ENCODE results near the gene SH3BP4.
A peak's percentile ranks its signal among the peaks of the same experiment; 100 is the strongest.

Gene SH3BP4

GRCh38 chr2:235021752-235022151, 69.9 kb downstream of the SH3BP4 start:
- no peak for DNase-seq

DNA sequence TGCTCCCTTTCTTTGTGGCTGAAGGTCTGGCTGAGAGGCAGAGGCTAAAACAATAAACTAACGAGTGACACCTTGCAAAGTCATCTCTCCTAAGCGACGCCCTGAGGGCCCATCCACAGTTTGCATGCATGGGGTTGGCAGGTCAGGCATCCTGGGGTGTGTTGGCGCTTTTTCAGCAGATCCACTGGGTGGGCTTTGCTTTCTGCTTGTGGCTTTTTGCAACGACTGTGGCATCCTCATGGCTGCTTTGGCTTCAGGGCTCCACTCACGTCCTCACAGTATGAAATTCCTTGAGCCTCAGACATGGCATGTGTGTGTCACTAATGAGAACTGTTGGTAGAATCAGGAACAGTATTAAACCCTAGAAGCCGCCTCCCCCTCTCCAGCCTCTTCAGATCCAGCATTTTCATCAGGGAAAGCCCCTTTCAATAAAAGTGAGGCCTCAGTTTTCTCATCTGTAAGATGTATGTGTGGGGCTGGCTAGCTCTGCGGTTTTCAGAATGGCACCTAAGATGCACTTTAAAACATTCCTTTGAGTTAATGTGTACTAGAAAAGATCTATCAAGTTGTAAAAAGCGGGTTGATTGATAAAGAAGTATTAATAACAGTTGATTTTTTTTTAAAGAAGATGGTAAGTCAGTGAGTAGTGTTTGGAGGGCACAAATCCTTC, 72.5 kb downstream of the SH3BP4 start:
- DNase-seq = no peak

- DNase-seq = no peak
These were observed 73.3 kb downstream of the SH3BP4 start for GRCh38 chr2:235024931-235025773.

DNA sequence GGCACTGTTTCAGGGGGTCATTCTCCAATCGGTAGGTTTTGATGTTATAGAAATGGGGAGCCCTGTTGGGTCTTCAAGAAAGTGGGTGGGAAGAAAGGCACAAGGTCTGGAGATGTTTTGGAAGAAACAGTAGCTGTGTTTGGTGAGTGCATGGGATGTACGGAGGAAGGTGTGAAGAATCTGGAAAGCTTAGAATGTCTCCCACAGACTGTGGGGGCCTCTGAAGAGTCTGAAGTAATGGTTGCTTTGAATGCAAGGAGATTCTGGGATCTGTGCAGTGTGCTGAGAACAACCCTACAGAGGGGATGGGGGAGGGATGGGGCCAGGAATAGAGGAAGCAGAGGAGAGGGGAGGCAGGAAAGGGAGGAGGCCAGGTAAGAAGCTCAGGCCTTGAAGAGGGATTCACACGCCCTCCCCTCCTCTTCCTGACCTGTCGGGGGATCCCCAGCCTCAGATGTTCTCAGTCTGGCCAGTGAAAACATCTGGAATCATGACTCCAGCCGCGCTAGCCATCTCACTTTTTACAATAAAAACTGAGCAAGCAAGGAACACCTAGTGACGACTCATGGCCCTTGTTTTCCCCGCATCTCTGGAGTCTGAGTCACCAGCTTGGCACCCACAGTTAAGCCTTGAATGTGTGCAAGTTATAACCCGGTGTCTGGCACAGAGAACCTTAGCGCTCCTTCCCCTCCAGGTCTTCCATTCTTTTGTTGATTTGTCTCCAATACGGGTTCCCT, 74.2 kb downstream of the SH3BP4 start:
- no peak for DNase-seq

GRCh38 chr2:235026649-235027557, 75.1 kb downstream of the SH3BP4 start:
- DNase-seq = peak; percentile 90

- DNase-seq = no peak
These were observed 75.9 kb downstream of the SH3BP4 start for GRCh38 chr2:235027558-235028214.

DNA sequence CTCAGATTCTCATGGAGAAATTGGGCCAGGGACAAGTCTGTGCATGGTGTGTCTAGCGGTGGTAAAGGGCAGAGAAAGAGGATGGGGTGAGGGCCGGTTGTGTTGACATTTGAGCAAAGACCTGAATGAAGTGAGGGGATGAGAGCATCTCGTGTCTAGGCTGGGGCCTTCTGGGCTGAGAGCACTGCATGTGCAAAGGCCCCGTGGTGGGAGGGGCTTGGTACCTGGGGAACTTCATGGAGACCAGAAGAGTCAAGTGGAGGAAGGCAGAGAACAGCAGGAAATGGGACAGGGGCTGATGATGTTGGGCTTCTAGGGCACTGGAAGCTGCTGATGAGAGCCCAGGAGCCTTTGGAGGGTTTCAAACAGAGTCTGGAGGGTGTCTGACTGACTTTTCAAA, 76.8 kb downstream of the SH3BP4 start:
- no peak for DNase-seq

- no peak for DNase-seq
These were observed 77.2 kb downstream of the SH3BP4 start for GRCh38 chr2:235029054-235029453.

GRCh38 chr2:235030126-235030525, 78.3 kb downstream of the SH3BP4 start:
- no peak for DNase-seq

GRCh38 chr2:235030936-235031335, 79.1 kb downstream of the SH3BP4 start:
- no peak for DNase-seq

GRCh38 chr2:235031686-235032373, 80.0 kb downstream of the SH3BP4 start:
- DNase-seq = no peak

- DNase-seq = no peak
These were observed 80.6 kb downstream of the SH3BP4 start for GRCh38 chr2:235032466-235032865.

- DNase-seq = no peak
These were observed 81.1 kb downstream of the SH3BP4 start for GRCh38 chr2:235032949-235033348.

GRCh38 chr2:235034265-235035118, 82.7 kb downstream of the SH3BP4 start:
- no peak for DNase-seq

DNA sequence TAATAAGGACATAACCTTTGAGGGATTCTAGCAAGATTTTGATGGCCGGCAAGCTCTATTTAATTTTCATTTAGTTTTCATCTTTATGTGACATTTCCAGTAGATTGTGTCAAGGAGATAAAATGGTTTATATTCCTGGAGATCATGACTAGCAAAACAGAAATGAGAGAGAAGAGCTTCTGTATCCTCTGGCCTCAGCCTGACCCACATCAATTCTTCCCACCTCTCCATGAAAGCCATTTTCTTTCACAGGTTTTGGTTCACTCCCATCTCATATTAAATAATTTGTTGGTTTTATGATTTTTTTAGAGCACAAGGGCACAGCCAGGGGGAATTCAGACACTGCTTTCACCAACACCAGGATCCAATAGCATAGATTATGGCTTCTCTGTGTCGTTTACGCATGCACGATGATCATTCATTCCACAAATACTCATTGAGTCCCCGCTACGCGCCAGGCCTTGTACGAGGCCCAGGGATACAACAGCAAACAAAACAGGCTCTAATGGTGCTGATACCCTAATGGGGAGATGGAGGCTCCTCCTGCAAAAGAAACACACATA, 85.9 kb downstream of the SH3BP4 start:
- DNase-seq = no peak

DNA sequence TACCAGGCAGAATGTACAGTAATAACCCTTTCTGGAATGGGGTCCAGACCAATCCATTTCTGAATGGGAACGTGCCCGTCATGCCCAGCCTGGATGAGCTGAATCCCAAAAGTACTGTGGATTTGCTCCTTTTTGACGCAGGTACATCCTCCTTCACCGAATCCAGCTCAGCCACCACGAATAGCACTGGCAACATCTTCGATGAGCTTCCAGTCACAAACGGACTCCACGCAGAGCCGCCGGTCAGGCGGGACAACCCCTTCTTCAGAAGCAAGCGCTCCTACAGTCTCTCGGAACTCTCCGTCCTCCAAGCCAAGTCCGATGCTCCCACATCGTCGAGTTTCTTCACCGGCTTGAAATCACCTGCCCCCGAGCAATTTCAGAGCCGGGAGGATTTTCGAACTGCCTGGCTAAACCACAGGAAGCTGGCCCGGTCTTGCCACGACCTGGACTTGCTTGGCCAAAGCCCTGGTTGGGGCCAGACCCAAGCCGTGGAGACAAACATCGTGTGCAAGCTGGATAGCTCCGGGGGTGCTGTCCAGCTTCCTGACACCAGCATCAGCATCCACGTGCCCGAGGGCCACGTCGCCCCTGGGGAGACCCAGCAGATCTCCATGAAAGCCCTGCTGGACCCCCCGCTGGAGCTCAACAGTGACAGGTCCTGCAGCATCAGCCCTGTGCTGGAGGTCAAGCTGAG, 89.6 kb downstream of the SH3BP4 start:
- no peak for DNase-seq

DNA sequence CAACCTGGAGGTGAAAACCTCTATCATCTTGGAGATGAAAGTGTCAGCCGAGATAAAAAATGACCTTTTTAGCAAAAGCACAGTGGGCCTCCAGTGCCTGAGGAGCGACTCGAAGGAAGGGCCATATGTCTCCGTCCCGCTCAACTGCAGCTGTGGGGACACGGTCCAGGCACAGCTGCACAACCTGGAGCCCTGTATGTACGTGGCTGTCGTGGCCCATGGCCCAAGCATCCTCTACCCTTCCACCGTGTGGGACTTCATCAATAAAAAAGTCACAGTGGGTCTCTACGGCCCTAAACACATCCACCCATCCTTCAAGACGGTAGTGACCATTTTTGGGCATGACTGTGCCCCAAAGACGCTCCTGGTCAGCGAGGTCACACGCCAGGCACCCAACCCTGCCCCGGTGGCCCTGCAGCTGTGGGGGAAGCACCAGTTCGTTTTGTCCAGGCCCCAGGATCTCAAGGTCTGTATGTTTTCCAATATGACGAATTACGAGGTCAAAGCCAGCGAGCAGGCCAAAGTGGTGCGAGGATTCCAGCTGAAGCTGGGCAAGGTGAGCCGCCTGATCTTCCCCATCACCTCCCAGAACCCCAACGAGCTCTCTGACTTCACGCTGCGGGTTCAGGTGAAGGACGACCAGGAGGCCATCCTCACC, 90.2 kb downstream of the SH3BP4 start:
- DNase-seq = no peak

DNA sequence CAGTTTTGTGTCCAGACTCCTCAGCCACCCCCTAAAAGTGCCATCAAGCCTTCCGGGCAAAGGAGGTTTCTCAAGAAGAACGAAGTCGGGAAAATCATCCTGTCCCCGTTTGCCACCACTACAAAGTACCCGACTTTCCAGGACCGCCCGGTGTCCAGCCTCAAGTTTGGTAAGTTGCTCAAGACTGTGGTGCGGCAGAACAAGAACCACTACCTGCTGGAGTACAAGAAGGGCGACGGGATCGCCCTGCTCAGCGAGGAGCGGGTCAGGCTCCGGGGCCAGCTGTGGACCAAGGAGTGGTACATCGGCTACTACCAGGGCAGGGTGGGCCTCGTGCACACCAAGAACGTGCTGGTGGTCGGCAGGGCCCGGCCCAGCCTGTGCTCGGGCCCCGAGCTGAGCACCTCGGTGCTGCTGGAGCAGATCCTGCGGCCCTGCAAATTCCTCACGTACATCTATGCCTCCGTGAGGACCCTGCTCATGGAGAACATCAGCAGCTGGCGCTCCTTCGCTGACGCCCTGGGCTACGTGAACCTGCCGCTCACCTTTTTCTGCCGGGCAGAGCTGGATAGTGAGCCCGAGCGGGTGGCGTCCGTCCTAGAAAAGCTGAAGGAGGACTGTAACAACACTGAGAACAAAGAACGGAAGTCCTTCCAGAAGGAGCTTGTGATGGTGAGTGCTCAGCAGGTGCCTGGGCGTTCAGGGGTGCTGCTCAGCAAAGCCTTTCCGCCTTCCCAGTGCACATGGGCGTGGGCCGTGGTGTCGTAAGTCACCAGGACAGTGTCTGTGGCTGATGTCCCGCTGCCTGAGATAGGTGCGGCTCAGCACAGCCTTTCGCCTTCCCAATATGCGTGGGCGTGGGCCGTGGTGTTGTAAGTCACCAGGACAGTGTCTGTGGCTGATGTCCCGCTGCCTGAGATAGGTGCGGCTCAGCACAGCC, 91.0 kb downstream of the SH3BP4 start:
- DNase-seq = no peak
